Measurements from ENCODE around the gene ACAP3.

DNA sequence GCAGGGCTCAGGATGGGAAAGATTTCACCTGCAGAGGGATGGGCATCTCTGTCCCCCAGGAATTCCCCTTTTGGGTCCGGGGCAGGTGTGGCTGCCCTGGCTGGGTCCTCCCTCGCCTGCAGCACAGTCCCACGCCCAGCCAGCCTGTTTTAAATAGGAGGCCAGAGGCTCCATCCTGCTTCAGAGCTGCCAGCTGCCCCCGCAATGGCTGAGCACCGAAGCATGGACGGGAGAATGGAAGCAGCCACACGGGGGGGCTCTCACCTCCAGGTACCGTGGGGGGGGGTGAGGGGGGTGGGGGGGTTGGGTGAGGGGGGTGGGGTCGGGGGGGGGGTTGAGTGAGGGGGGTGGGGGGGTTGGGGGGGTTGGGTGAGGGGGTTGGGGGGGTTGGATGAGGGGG is 23.9 kb downstream of the ACAP3 start:
- TF ChIP-seq CREB1 (CRISPR knock-in tag; IDR thresholded peaks at IDR 0.05), result no peak
- TF ChIP-seq, protein P1, sequence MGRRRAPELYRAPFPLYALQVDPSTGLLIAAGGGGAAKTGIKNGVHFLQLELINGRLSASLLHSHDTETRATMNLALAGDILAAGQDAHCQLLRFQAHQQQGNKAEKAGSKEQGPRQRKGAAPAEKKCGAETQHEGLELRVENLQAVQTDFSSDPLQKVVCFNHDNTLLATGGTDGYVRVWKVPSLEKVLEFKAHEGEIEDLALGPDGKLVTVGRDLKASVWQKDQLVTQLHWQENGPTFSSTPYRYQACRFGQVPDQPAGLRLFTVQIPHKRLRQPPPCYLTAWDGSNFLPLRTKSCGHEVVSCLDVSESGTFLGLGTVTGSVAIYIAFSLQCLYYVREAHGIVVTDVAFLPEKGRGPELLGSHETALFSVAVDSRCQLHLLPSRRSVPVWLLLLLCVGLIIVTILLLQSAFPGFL (CRISPR knock-in tag; IDR thresholded peaks at IDR 0.05; ENCODE audit: borderline replicate concordance), result no peak
- TF ChIP-seq KAT7 (CRISPR knock-in tag; IDR thresholded peaks at IDR 0.05; ENCODE audit: borderline replicate concordance), result no peak
- TF ChIP-seq, protein P2, sequence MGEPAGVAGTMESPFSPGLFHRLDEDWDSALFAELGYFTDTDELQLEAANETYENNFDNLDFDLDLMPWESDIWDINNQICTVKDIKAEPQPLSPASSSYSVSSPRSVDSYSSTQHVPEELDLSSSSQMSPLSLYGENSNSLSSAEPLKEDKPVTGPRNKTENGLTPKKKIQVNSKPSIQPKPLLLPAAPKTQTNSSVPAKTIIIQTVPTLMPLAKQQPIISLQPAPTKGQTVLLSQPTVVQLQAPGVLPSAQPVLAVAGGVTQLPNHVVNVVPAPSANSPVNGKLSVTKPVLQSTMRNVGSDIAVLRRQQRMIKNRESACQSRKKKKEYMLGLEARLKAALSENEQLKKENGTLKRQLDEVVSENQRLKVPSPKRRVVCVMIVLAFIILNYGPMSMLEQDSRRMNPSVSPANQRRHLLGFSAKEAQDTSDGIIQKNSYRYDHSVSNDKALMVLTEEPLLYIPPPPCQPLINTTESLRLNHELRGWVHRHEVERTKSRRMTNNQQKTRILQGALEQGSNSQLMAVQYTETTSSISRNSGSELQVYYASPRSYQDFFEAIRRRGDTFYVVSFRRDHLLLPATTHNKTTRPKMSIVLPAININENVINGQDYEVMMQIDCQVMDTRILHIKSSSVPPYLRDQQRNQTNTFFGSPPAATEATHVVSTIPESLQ (CRISPR knock-in tag; IDR thresholded peaks at IDR 0.05), result no peak
- TF ChIP-seq, protein P3, sequence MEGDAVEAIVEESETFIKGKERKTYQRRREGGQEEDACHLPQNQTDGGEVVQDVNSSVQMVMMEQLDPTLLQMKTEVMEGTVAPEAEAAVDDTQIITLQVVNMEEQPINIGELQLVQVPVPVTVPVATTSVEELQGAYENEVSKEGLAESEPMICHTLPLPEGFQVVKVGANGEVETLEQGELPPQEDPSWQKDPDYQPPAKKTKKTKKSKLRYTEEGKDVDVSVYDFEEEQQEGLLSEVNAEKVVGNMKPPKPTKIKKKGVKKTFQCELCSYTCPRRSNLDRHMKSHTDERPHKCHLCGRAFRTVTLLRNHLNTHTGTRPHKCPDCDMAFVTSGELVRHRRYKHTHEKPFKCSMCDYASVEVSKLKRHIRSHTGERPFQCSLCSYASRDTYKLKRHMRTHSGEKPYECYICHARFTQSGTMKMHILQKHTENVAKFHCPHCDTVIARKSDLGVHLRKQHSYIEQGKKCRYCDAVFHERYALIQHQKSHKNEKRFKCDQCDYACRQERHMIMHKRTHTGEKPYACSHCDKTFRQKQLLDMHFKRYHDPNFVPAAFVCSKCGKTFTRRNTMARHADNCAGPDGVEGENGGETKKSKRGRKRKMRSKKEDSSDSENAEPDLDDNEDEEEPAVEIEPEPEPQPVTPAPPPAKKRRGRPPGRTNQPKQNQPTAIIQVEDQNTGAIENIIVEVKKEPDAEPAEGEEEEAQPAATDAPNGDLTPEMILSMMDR (IDR thresholded peaks at IDR 0.05), result no peak
- no peak for TF ChIP-seq ZNF232 (CRISPR knock-in tag; IDR thresholded peaks at IDR 0.05)
- TF ChIP-seq, protein P4, sequence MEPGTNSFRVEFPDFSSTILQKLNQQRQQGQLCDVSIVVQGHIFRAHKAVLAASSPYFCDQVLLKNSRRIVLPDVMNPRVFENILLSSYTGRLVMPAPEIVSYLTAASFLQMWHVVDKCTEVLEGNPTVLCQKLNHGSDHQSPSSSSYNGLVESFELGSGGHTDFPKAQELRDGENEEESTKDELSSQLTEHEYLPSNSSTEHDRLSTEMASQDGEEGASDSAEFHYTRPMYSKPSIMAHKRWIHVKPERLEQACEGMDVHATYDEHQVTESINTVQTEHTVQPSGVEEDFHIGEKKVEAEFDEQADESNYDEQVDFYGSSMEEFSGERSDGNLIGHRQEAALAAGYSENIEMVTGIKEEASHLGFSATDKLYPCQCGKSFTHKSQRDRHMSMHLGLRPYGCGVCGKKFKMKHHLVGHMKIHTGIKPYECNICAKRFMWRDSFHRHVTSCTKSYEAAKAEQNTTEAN (CRISPR knock-in tag; IDR thresholded peaks at IDR 0.05), result no peak
- no peak for TF ChIP-seq ZNF263 (CRISPR knock-in tag; IDR thresholded peaks at IDR 0.05; ENCODE audit: low read depth)
- no peak for TF ChIP-seq NR3C1 (CRISPR knock-in tag; conservative IDR thresholded peaks at IDR 0.05; ENCODE audit: low read depth)
- no peak for TF ChIP-seq PRRX2 (CRISPR knock-in tag; IDR thresholded peaks at IDR 0.05)
- TF ChIP-seq, protein P5, sequence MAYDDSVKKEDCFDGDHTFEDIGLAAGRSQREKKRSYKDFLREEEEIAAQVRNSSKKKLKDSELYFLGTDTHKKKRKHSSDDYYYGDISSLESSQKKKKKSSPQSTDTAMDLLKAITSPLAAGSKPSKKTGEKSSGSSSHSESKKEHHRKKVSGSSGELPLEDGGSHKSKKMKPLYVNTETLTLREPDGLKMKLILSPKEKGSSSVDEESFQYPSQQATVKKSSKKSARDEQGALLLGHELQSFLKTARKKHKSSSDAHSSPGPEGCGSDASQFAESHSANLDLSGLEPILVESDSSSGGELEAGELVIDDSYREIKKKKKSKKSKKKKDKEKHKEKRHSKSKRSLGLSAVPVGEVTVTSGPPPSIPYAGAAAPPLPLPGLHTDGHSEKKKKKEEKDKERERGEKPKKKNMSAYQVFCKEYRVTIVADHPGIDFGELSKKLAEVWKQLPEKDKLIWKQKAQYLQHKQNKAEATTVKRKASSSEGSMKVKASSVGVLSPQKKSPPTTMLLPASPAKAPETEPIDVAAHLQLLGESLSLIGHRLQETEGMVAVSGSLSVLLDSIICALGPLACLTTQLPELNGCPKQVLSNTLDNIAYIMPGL (CRISPR knock-in tag; IDR thresholded peaks at IDR 0.05), result no peak
- TF ChIP-seq CBFB (CRISPR knock-in tag; IDR thresholded peaks at IDR 0.05; ENCODE audit: low read depth), result no peak

Data from WTC11 (cell line).